PFSK-1 (cell line): ENCODE measurements around the gene SCART1.

ENCODE experiments used
- FOXP2 ChIP-seq: optimal IDR thresholded peaks from 2 replicates; pipeline ENCODE3; 2011; ENCODE audit warnings: borderline replicate concordance, control low read depth, inconsistent platforms; ENCODE audit not compliant: insufficient read depth; ENCODE audit errors: extremely low read length, extremely low read depth
- POLR2AphosphoS5 ChIP-seq: IDR thresholded peaks from 2 replicates; pipeline ENCODE4 v1.6.1; 2012; ENCODE audit warnings: low read depth, mild to moderate bottlenecking, control low read depth, low read length, moderate library complexity
- TAF1 ChIP-seq: IDR thresholded peaks from 2 replicates; pipeline ENCODE4 v1.6.1; 2012; ENCODE audit warnings: low read length, control low read depth, borderline replicate concordance; ENCODE audit not compliant: insufficient read depth
- TF ChIP-seq, protein P1 (sequence below), 2 experiments: IDR thresholded peaks; 2 replicates each; pipeline versions ENCODE4 v1.6.1 to v1.8.0; 2011 to 2012; ENCODE audit warnings: low read depth in 2 of 2, low read length in 2 of 2, control low read depth in 1 of 2, inconsistent platforms in 1 of 2, mild to moderate bottlenecking in 1 of 2, moderate library complexity in 1 of 2; ENCODE audit not compliant: insufficient read depth in 1 of 2

DNA sequence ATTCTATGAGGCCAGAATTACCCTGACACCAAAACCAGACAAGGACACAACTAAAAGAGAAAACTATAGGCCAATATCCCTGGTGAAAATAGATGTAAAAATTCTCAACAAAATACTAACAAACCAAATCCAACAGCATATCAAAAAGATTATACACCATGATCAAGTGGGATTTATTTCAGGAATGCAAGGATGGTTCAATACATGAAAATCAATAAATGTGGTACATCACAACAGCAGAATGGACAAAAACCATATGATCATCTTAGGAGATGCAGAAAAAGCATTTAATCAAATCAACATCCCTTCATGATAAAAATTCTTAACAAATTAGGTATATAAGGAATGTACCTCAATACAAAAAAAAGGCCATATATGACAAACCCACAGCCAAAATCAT lies 5.6 kb upstream of the SCART1 start:
- TF ChIP-seq, protein P1, sequence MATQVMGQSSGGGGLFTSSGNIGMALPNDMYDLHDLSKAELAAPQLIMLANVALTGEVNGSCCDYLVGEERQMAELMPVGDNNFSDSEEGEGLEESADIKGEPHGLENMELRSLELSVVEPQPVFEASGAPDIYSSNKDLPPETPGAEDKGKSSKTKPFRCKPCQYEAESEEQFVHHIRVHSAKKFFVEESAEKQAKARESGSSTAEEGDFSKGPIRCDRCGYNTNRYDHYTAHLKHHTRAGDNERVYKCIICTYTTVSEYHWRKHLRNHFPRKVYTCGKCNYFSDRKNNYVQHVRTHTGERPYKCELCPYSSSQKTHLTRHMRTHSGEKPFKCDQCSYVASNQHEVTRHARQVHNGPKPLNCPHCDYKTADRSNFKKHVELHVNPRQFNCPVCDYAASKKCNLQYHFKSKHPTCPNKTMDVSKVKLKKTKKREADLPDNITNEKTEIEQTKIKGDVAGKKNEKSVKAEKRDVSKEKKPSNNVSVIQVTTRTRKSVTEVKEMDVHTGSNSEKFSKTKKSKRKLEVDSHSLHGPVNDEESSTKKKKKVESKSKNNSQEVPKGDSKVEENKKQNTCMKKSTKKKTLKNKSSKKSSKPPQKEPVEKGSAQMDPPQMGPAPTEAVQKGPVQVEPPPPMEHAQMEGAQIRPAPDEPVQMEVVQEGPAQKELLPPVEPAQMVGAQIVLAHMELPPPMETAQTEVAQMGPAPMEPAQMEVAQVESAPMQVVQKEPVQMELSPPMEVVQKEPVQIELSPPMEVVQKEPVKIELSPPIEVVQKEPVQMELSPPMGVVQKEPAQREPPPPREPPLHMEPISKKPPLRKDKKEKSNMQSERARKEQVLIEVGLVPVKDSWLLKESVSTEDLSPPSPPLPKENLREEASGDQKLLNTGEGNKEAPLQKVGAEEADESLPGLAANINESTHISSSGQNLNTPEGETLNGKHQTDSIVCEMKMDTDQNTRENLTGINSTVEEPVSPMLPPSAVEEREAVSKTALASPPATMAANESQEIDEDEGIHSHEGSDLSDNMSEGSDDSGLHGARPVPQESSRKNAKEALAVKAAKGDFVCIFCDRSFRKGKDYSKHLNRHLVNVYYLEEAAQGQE (IDR thresholded peaks at IDR 0.05; ENCODE audit: insufficient read depth in 1 of 2, low read depth in 2 of 2, low read length in 2 of 2) = no peak
- TF ChIP-seq POLR2AphosphoS5 = no peak
- no peak for TF ChIP-seq TAF1
- TF ChIP-seq FOXP2 = no peak
